ENCODE measurements around the gene RGL2.
A peak's percentile ranks its signal among the peaks of the same experiment; 100 is the strongest.
"Not testable (repeated sequence)": the region's sequence is repeated elsewhere in the genome, so short reads cannot be mapped to it uniquely, and the experiment has no call there.

Gene RGL2

GRCh38 chr6:33277663-33278391, 20.9 kb downstream of the RGL2 start:
- intact Hi-C loops (cut with DNase I): no loop called here
- peak in 3 of 10 donors; percentile 73 to 84 (median 84) for DNase-seq

GRCh38 chr6:33276864-33277662, 21.7 kb downstream of the RGL2 start, which contains the start of gene B3GALT4:
TSS of gene B3GALT4 (plus strand) at chr6:33277123. CDS start at chr6:33277420, 297 bp downstream.
- peak; percentile 28 to 93 (median 54) for DNase-seq
- intact Hi-C loops (cut with DNase I): no loop called here

DNA sequence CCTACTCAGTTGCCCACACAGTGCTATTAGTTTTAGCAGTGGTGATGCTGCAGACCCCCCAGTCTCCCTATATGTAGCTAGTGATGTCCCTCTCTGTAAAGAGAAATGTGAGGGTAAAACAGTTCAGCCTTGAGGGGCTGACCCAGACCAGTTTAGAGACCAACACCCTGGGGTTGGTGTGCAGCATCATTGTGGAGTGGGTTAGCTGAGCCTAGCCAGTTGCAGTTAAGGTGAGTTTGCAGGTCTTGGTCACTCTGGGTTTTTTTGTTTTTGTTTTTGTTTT, 22.2 kb downstream of the RGL2 start:
- no peak for DNase-seq
- intact Hi-C loops (cut with DNase I): no loop called here

- DNase-seq; intact Hi-C loops (cut with DNase I): not testable (repeated sequence)
These were observed 22.8 kb downstream of the RGL2 start for GRCh38 chr6:33275795-33276580.

GRCh38 chr6:33273924-33274902, 24.5 kb downstream of the RGL2 start:
- DNase-seq: no peak
- intact Hi-C loops (cut with DNase I): no loop called here

- DNase-seq: no peak
- intact Hi-C loops (cut with DNase I): no loop called here
These were observed 25.4 kb downstream of the RGL2 start for GRCh38 chr6:33273129-33273923.

DNA sequence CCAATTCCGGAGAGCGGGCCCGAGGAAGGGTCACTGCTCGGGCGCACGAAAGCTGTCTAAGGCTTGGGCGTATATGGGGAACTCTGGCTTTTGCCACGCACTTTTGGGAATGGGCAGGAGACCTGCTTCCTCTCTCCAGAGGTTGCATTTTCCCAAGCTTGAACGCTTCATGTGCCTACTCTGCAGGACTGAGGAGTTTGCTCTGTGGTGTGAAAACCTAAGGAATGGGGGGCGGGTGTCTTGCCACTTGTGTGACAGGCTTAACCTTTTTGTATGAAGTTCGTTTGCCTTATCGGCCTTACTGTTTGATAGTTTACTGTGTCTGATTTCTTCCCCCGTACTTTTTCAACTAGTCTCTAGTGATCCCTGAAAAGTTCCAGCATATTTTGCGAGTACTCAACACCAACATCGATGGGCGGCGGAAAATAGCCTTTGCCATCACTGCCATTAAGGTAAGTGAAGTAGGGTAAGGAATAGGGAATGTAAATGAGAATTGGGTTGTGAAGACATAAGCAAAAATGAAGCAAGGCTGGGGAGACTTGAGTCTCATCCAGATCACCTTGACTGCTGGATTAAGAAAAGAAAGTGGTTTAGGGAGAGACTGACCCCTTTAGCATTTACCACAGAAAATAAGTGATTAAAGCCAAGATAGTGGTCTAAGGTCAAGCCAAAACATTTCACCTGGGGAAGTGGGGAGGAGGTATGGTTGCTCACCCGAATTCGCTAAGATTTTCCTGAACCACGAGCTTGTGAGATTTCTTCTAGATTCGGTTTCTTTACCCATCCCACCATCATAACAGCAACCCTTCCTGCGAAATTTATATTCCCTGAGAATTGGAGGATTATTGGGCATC, 26.2 kb downstream of the RGL2 start:
- intact Hi-C loops (cut with DNase I): loop anchor here (1.0 kb wide), 1 partner anchor 17 kb away; the partner anchor contains the start of genes PFDN6 and WDR46

GRCh38 chr6:33271468-33272274, 27.1 kb downstream of the RGL2 start, which contains the start of the genes RPS18 and VPS52:
TSS of gene RPS18 (plus strand) at chr6:33272075. CDS start at chr6:33272120, 45 bp downstream.
TSS of gene VPS52 (minus strand) at chr6:33271876. CDS start at chr6:33271675, 201 bp downstream.
- DNase-seq: peak; percentile 87 to 98 (median 92)
- intact Hi-C loops (cut with DNase I): loop anchor here (1.0 kb wide), 1 partner anchor 18 kb away; the partner anchor contains the start of genes PFDN6 and WDR46

More for the DNA sequence above, 26.2 kb downstream of the RGL2 start:
- DNase-seq: no peak

GRCh38 chr6:33271117-33271467, 27.6 kb downstream of the RGL2 start:
- intact Hi-C loops (cut with DNase I): no loop called here
- no peak for DNase-seq

GRCh38 chr6:33264015-33264414, 34.7 kb downstream of the RGL2 start:
- DNase-seq: no peak
- intact Hi-C loops (cut with DNase I): no loop called here

DNA sequence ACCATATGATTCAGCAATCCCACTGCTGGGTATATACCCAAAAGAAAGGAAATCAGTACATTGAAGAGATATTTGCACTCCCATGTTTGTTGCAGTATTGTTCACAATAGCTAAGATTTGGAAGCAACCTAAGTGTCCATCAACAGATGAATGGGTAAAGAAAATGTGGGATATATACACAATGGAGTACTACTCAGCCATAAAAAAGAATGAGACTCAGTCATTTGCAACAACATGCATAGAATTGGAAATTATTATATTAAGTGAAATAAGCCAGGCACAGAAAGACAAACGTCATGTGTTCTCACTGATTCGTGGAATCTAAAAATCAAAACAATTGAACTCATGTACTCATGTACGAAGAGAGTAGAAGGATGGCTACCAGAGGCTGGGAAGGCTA, 36.3 kb downstream of the RGL2 start:
- intact Hi-C loops (cut with DNase I); DNase-seq: not testable (repeated sequence)

DNA sequence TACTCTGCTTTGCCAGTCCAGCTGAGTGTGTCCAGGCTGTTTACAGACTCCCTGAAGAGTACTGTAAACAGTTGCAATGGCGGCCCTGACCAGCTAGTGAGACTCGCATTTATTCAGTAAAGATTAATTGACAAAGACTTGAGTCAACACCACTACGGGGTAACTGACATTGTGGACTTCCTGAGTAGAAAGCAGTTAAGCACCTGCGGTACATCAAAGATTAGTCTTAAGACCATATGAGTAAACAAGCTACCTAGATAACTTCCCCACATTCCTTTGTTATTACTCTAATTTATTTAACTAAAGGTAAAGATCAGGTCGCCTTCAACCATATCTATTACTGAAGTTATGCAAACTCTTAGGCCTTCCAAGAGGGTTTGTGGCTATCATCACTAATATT, 39.7 kb downstream of the RGL2 start:
- intact Hi-C loops (cut with DNase I): no loop called here
- no peak for DNase-seq

- intact Hi-C loops (cut with DNase I): no loop called here
- DNase-seq: no peak
These were observed 44.2 kb downstream of the RGL2 start for GRCh38 chr6:33254591-33254990.

- intact Hi-C loops (cut with DNase I): no loop called here
- DNase-seq: no peak
These were observed 46.0 kb downstream of the RGL2 start for GRCh38 chr6:33252759-33253158.

- DNase-seq: no peak
- intact Hi-C loops (cut with DNase I): no loop called here
These were observed 47.2 kb downstream of the RGL2 start for GRCh38 chr6:33251395-33252012.

GRCh38 chr6:33250731-33251130, 48.0 kb downstream of the RGL2 start:
- intact Hi-C loops (cut with DNase I): no loop called here
- no peak for DNase-seq

All from posterior cingulate gyrus (tissue), 11 donors.